Ammon's horn (tissue), 1 donor: ENCODE results near the gene PLEK.
A peak's percentile ranks its signal among the peaks of the same experiment; 100 is the strongest.

Experiments
- DNase-seq: peaks from one replicate; pipeline ENCODE4 v3.0.0-alpha.2; 2016; ENCODE audit warnings: low spot score

Gene PLEK

DNA sequence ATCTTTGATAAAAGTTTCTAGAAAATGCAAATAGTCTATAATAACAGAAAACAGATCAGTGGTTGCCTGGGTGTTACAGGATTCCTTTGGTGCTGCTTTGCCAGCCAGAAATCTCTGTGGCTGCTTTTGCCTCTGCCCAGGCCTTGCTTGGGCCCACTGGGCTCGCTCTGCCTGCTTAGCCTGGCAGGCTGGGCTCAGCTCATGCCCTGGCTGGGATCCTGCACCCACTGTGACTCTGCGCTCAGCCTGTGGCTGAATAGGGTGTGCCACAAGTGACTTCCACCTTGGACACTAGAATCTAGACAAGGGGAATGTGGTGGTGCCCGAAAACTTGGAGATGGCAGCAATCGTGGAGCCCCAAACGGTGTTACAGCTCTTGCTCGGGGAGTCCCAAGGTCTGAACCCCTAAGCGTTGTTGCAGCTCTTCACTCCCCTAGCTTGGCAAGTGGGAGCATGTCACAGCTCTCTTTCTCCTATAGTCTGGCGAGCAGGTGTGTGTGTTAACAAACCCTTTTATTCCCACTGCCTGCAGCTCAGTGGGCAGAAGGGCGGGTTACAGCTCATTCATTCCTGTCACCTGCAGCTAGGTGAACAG, 51.1 kb downstream of the PLEK start:
- no peak for DNase-seq

- DNase-seq, result no peak
Observed at GRCh38 chr2:68417926-68418325, 52.8 kb downstream of the PLEK start.

- DNase-seq, result peak; percentile 40
Observed at GRCh38 chr2:68418419-68418818, 53.3 kb downstream of the PLEK start.

GRCh38 chr2:68418855-68419254, 53.8 kb downstream of the PLEK start:
- DNase-seq, result no peak

DNA sequence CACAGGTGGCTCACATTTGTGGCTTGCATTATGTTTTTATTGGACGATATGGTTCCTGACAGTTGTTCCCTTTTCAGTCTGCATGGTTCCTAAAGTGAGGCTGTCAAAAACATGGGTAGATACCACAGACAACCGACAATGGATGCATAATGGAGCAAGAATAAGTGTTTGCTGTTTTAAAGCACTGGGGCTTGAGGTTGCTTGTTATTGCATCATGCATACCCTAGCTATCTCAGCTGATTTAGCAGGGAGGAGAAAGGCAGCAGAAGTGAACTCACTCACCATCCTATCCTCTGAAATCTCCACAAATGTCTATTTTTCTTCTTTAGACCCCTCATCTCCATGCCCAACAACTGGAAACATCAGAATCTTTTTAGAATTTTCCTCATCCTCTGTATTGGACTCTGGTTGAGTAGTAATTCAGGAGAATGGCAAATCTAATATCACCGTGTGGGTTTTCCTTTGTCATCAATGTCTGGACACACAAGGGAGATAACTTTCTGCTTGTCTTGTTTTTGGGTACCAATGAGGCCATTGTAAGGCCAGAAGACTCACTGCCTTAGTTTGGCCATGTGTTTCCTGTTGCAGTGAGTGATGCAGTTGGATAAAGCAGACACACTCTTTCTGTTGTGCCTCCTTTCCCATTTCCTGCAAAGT, 55.3 kb downstream of the PLEK start:
- no peak for DNase-seq

GRCh38 chr2:68423966-68424650, 59.0 kb downstream of the PLEK start:
- DNase-seq, result no peak

GRCh38 chr2:68425503-68425902, 60.4 kb downstream of the PLEK start:
- DNase-seq, result no peak

DNA sequence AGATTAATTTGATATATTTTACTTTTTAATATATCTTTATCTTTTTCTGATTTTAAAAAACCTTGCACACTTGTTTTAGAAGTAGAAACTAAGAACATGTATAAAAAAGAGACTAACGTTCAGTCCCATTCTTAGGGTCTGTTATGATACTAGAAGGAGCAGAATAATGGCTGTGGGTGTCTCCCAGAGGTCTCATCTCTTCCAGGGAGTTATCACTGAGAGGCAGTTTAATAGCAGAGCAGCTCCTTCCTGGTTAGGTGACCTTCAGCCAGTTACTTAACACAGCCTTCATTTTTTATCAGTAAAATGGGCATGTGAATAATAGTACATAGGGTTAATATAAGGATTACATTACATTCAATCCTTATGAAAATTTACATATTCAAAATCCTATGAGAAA, 61.4 kb downstream of the PLEK start:
- no peak for DNase-seq

- no peak for DNase-seq
Observed at GRCh38 chr2:68426848-68427579, 61.9 kb downstream of the PLEK start.

DNA sequence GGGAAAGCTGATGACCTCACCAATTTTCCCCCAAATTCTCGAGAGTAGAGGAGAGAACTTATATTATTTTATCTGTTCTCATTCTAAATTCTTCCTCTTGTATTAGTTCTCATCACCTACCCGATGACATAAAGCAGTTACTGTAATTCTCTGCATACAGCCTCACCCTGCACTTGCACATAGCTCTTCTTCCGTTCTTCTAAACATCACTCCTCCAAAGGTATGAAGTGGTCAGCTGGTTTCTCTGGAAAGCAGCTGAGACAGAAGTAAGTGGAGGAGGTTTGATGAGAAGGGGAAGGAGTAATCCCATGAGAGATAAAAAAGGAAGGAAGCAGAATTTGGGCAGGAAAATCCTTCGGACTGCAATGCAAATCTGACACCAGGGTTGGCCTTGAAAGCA, 63.0 kb downstream of the PLEK start:
- no peak for DNase-seq

DNA sequence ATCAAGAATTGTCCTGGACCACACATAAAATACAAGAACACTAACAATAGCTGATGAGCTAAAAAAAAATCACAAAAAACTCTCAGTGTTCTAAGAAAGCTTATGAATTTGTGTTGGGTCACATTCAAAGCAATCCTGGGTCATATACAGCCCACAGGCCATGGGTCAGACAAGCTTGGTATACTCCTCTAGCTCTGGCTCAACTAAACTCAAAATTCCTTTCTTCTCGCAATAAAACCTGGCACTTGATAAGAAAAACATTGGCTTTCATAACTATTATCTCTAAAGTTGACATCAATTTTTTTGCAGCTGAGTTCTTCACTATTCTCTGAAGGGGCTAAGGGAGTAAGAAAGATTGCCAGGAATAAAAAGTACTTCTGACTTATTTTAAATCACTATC, 63.7 kb downstream of the PLEK start:
- DNase-seq, result no peak

DNA sequence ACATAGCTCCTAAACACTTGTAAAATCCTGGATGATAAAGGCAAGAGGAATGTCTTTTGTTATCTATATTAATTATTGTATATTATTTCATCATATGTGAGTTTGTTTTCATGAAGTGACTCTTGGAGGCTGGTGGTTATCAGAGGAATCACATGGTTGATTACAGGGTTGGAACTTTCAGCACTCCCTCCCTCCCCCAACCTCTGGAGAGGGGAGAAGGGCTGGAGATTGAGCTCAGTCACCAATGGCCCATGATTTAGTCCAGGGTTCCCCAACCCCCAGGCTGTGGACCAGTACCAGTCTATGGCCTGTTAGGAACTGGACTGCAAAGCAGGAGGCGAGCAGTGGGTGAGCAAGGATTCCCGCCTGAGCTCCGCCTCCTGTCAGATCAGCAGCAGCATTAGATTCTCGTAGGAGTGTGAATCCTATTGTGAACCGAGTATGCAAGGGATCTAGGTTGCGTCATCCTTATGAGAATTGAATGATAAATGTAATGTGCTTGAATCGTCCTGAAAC, 64.3 kb downstream of the PLEK start:
- DNase-seq, result no peak

GRCh38 chr2:68431316-68431972, 66.4 kb downstream of the PLEK start:
- DNase-seq, result no peak

DNA sequence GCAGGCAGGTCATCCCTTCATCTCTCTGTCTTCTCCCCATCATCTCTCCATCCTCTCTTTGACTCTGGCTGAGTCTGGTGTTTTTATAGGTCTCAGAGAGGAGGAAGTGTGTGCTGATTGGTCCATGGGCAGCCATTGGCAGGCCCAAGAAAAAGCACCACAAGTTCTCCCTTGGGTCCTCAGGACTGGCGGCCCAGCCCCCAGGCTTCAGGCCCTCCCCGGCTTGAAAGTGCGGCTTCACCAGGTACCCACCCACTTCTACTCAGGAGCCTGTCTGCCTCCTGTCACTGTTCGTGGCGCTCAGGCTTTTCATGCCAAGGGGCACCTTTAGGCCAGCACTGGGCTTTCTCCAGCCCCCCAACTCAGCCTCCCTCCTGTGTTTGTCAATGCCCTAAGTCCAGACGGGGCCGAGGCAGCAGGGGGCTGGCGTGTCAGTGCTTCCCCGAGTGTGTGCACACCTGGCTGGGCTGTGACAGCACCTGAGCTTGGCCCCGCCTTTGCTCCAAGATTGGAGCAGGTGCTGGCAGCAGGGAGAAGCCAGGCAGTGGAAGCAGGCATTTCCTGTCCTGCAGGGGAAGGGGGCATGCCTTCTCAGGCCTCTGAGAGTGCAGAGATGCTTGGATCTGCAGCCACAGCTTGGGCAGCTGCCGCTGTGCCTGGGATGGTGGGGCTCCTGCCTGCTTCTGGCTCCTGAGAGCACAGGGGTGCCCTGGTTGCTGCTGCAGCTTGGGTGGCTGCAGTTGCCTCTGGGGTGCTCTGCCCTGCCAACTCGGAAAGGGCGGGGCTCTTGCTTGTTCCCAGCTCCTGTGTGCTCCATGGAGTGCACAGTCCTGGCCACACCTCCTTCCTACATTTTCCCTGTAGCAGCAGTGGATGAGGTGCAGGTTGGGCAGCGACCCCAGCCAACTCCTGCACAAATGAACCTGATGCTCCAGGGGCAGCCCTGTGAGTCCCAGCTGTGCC, 67.9 kb downstream of the PLEK start:
- DNase-seq, result no peak

DNA sequence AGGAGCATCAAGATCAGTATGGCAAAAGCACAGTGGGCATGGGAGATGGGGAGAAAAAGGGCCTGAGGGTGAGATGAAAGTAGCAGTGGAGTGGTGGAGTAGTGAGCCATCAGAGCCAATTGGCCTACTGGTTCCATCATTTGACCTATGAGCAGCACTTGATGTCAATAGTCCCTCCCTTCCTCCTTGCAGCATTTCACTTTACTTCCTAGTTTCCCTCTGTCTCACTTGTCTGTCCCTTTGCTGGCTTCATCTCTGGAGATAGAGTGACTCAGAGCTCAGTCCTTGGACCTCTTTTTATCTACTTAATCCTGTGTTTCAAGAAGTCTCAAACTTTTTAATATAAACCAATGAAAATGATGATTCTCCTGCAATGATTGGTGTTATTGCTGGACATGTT, 69.9 kb downstream of the PLEK start:
- no peak for DNase-seq

GRCh38 chr2:68435615-68436014, 70.5 kb downstream of the PLEK start:
- no peak for DNase-seq

GRCh38 chr2:68436270-68436669, 71.2 kb downstream of the PLEK start:
- no peak for DNase-seq

DNA sequence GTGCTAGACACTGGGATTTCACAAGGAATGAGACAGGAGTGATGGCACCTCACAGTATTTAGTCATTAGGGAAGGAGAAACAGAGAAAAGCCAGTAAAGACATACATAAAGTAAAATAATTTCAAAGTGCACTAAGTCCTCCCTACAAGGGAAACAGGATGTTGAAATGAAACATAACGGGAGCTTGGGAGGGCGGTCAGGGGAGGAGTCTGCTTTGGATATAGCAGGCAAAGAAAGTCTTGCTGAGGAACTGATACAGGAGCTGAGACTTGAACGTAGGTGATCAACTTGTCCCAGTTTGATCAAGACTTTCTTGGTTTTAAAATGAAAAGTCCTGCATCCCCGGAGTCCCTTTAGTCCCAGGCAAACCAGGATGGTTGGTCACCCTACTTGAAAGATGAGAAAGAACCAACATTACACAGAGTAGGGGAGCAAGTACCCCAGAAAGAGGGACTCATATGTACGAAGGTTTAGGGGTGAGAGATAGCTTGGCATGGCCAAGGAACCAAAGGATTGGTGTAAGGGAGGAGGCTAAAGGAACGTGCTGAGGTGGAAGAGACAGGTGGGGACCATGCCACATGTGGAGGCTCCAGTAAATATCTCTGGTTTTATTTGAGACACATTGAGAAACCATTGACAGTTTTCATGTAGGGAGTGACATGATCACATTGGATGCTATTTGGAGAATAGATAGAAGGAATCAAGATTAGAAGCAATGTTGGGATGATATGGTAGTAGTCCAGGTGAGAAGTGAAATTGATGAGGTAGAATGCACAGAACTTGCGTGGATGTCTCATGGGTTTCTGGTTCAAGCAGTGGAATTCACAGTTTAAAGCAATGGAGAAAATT, 73.6 kb downstream of the PLEK start:
- DNase-seq, result no peak

DNA sequence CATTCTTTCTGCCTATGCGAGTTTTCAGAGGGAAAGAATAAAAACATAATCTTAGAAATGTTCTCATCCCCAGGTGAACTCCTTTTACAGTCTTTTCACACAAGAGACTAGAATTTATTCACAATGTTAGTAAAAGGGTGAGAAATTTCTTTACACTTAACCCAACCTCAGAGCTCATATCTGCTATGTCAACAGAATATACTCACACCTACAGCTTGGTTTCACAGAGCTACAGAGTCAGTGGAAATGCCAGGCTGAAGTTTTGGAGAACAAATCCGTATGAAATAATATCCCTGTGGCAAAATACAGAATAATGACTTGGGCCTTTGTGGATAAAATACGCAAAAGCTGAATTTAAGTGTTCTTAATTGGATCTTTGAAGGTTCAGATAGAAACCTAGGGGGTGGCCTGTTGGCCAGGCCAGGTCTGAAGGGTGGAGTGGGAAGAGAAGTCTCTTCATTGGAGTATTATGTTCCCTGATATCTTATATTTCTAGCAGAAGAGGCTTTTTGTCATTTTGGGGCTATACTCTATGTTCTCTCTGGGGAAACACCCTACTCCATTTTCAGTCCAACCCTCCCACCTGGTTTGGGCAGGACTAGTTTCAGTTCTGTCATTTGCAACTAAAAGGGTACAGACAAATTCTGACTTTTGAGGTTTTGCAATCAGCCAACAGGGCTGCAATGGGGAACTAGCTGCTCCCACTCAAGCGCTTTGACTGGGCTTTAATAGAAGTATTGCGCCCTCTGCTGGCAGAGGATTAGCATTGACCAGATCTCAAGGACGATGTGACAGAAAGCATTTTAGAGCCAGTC, 76.3 kb downstream of the PLEK start:
- DNase-seq, result peak; percentile 94
